HG03097 (cell line): Measurements from ENCODE around the gene SUMF1.
"Not testable (repeated sequence)": the region's sequence is repeated elsewhere in the genome, so short reads cannot be mapped to it uniquely, and the experiment has no call there.

Experiments used
- ATAC-seq: cut with Tn5 transposase; IDR thresholded peaks from one replicate; pipeline ENCODE4 v1.9.1; 2021; ENCODE audit not compliant: unreplicated experiment, low FRiP score

Gene SUMF1

DNA sequence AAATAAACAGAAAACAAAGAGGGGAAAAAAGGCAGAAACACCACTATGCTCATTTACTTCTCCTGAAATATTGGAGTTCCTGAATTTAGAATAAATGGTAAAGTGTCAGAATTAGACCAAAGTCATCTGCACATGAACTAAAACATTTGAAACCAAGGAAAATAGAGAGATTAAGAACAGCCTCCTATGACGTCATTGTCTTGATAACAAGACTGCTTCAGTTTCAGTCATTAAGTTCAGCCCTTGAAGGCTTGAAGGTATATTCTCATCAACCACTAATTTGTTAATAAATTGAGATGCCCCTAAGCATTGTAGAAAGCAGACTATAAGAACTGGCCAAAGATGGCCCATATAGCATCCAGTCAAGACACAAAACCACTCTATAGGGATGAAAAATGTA lies 2.5 kb downstream of the SUMF1 start:
- no peak for ATAC-seq

DNA sequence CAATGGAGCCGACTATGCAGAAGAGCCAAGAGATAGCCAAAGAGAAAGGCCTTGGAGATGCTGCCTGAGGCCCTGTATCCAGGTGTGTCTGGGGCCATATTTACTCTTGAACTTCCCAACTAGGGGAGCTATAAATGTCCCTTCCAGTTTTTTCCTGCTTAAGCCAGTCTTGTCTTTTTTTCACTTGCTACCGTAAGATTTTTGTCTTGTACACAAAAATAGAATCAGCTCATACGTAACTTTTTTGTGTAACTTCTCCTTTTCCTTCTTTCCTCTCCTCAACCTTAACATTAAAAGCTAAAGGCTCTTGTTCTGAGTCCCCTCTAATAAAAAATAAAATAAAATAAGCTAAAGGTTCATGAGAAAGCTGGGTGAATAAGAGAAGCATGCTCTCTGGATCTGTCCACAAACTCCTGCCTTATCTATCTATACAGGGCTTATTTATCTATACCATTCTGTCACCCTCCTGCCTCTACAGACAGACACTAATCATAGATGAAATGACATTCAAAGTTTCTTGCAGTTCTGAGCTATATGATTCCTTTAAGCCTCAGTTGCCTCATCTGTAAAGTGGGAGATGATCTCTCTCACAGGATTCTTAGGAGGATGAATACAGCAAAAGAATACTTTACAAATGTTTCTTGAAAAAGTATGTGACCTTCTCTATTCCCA lies 4.6 kb downstream of the SUMF1 start:
- ATAC-seq, result no peak

- no peak for ATAC-seq
These were observed 5.5 kb downstream of the SUMF1 start for GRCh38 chr3:4461468-4462090.

DNA sequence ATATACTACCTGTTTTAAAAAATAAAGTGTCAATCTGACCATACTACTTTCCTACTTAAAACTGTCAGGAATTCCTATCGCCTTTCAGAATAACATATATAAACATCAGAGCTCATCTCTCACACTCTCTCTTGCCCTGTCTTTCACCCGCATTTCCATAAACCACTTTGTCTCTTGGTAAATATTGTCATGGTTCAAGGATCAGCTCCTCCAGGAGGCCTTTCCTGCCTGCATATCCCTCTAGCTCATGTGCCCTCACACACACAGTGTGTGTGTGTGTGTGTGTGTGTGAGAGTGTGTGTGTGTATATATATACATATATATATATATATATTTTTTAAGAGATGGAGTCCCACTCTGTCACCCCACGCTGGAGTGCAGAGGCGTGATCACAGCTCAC lies 6.7 kb downstream of the SUMF1 start:
- ATAC-seq, result no peak

DNA sequence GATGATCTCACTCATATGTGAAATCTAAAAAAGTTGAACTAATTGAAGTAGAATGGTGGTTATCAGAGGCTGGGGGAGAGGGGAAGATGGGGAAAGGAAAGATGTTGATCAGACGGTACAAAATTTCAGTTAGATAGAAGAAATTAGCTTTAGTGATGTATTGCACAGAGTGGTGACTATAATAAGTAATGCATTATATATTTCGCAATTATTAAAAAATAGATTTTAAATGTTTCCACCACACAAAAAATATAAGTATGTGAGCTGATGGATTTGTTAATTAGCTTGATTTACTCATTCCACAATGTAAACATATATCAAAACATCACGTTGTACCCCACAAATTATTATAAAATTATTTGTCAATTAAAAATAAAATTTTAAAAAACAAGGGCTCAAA lies 8.1 kb downstream of the SUMF1 start:
- ATAC-seq, result no peak

GRCh38 chr3:4456780-4457179 lies 10.3 kb downstream of the SUMF1 start:
- ATAC-seq, result not testable (repeated sequence)

GRCh38 chr3:4454142-4454541 lies 12.9 kb downstream of the SUMF1 start:
- no peak for ATAC-seq

DNA sequence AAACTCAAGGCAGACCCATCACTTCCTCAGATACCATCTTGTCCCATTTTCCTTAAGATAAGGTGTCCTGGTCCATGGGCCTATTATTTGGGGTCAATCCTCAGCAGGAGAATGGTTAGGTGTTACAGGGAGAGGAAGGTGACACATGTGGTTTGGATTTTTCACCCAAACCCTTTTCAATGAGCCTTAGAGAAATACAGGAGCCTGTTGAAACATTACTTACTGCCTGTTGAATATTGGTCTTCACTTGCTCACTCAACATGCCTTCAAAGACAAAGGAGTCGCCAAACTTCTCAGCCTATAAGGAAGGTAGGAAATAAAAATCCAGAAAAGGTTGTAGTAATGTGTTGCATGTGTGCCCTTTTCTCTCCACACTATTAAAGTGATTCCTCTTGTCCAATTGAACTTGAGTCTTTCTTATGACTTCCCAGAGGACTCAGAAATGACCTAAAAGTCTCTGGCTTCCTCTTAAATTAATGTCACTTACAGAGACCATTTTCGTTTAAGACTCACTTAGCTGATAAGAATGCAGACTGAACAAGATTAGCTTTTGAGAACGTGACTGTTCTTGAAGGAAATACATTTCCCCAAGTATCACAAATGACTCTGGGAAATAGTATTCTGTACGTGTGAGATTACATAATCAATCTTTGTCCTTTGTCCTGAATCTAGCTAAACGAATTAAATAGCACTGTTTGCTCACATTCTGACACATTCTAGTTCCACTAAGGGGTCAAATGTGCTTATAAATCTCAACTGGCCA lies 17.8 kb downstream of the SUMF1 start:
- ATAC-seq, result no peak

DNA sequence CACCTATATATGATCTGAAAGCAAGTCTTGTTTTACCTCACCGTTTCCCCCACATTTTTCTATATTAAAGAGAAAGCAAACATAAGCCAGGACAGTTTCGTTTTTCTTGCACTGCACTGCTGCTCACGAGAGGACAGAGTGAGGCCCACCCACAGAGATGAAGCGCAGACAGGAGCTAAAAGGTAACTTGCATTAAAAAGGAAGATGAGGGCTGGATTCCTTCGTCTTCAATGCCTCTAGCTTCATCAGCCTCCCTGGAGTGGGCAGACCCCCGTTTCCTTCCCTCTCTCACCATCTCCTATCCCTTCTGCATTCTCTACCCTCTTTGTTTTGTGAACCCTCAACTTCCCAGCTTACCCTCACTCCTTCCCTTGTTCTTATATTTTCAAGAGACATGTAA lies 18.9 kb downstream of the SUMF1 start:
- no peak for ATAC-seq

GRCh38 chr3:4447295-4447999 lies 19.6 kb downstream of the SUMF1 start:
- ATAC-seq, result no peak

- ATAC-seq, result no peak
These were observed 26.1 kb downstream of the SUMF1 start for GRCh38 chr3:4440951-4441350.

GRCh38 chr3:4438296-4438695 lies 28.8 kb downstream of the SUMF1 start:
- no peak for ATAC-seq

- no peak for ATAC-seq
These were observed 34.8 kb downstream of the SUMF1 start for GRCh38 chr3:4432259-4432658.

DNA sequence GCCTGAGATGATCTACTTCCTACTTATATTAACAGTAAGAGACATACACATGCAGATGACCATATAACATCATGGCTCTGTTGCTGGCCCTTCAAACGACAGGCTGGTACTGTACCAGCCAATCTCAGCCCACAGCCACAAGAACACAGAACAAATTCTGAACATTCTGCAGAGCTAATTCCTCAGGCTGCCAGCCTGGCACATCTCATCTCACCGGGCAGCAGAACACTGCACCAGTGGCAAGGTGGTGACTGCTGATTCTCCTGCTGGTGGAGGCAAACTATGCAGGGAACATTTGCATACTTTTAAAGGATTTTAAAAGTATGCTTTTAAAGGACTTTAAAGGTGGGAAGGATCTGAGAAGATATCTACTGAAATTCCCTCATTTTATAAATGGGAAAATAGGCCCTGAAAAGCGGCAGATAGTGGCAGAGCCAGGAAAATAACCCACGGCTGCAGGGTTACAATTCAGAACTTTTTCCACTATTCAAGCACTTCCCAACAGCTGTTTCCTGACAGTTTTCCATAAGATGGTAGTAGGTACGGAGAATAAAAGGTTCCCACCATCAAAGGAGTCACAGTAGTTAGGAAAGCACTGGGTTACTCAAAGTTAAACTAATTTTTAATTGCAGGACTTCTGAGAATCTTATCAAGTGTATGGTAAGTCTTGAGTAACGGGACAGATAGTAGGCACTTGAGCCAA lies 37.3 kb downstream of the SUMF1 start:
- ATAC-seq, result no peak

DNA sequence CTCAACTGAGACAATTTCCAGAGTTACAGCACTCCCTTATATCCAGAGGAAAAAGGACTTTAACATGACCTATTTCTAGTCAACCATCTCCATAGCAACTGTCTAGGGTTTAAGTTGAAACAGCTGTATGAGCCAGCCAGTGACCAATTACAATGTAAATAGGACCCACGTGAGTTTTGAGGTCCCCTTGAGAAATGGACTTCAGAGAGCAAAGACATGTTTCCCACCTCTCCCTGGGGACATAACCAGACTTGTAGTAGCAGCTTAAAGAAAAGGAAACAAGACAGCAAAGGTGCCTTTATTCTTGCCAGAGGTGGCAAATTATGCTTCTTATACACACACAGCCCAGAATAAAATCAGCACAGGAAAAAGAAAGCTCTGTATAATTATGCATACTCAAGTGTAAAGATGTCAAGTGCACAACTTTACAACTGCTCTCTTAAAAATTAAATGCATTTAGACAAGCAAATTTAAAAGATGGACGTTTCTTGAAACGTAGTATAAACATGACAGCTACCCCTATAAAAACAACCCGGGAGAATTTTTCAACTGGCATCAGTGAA lies 40.2 kb downstream of the SUMF1 start:
- ATAC-seq, result peak; percentile 79

- no peak for ATAC-seq
These were observed 40.7 kb downstream of the SUMF1 start for GRCh38 chr3:4426261-4426781.

DNA sequence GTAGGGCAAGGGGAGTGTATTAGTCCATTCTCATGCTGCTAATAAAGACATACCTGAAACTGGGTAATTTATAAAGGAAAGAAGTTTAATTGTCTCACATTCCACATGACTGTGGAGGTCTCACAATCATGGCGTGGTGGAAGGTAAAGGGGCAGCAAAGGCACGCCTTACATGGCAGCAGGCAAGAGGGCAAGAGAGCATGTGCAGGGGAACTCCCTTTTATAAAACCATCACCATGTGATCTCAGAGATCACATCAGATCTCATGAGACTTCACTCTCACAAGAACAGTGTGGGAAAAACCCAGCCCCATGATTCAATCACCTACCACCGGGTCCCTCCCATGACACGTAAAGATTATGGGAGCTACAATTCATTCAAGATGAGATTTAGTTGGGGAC lies 41.4 kb downstream of the SUMF1 start:
- ATAC-seq, result no peak

DNA sequence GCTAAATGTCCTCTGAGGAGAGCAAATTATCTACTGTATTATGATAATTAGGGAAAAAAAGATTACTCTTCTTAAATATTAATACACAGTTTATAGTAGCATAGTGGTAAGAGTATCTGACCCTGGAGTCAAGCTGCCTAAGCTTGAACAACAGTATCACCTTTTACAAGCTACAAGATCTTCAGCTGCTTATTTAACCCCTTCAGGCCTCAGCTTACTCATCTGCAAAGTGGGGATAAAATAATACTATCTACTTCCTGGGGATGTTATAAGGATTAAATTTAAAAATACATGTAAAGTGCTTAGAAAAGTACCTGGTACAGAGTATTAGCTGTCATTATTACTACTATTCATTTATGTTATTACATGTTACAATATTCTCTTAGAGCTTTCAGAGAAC lies 42.0 kb downstream of the SUMF1 start:
- ATAC-seq, result no peak

DNA sequence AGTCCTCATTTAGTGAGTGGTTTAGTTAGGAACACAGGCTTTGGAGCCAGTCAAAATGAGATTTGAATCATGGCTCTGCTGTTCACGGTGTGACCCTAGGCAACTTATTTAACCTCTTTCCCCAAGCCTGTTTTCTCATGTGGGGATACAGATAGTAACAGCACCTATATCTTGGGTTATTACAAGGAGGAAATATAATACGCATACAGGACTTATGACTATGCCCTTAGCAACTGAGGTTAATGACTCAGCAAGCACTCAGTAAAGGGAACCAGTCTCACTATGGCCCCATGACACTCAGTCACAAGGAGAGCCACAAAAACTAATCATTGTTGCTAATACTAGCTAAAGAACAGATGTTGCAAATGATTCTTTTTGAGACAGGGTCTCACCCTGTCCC lies 45.9 kb downstream of the SUMF1 start:
- ATAC-seq, result no peak

GRCh38 chr3:4419920-4420319 lies 47.1 kb downstream of the SUMF1 start:
- ATAC-seq, result no peak
